Stimulated activated CD8-positive, alpha-beta memory T cell treated with anti-CD3 and anti-CD28 coated beads, Interleukin-15, amount 100 ng/mL, for 24 hours (primary cell): Measurements from ENCODE around the gene TTC9B.

Source experiments
- DNase-seq: peaks from one replicate; pipeline ENCODE4 v3.0.0-alpha.2; 2020; ENCODE audit warnings: low read depth

TTC9B gene

GRCh38 chr19:40217934-40218890 lies at the start of gene TTC9B:
TTC9B (minus strand) TSS chr19:40218384; CDS start chr19:40218381, 3 bp downstream.
- peak; percentile 8 for DNase-seq

- no peak for DNase-seq
These were observed 49.4 kb upstream of the TTC9B start for GRCh38 chr19:40267601-40267997.

GRCh38 chr19:40266912-40267600 lies 48.9 kb upstream of the TTC9B start:
- no peak for DNase-seq

- no peak for DNase-seq
These were observed 47.9 kb upstream of the TTC9B start for GRCh38 chr19:40266119-40266518.

- no peak for DNase-seq
These were observed 47.5 kb upstream of the TTC9B start for GRCh38 chr19:40265763-40266099.

- no peak for DNase-seq
These were observed 47.0 kb upstream of the TTC9B start for GRCh38 chr19:40265055-40265762.

- DNase-seq: no peak
These were observed 46.3 kb upstream of the TTC9B start for GRCh38 chr19:40264314-40265054.

GRCh38 chr19:40263440-40264313 lies 45.5 kb upstream of the TTC9B start:
- DNase-seq: no peak

GRCh38 chr19:40262422-40262821 lies 44.2 kb upstream of the TTC9B start:
- no peak for DNase-seq

- no peak for DNase-seq
These were observed 43.4 kb upstream of the TTC9B start for GRCh38 chr19:40261631-40262030.

- DNase-seq: no peak
These were observed 38.9 kb upstream of the TTC9B start for GRCh38 chr19:40257096-40257517.

- no peak for DNase-seq
These were observed 38.3 kb upstream of the TTC9B start for GRCh38 chr19:40256512-40256911.

GRCh38 chr19:40255619-40256166 lies 37.5 kb upstream of the TTC9B start:
- DNase-seq: no peak

GRCh38 chr19:40254714-40255418 lies 36.7 kb upstream of the TTC9B start:
- DNase-seq: no peak

GRCh38 chr19:40253611-40254092 lies 35.5 kb upstream of the TTC9B start:
- DNase-seq: no peak

GRCh38 chr19:40252395-40252794 lies 34.2 kb upstream of the TTC9B start:
- no peak for DNase-seq

GRCh38 chr19:40251991-40252390 lies 33.8 kb upstream of the TTC9B start:
- DNase-seq: no peak

- DNase-seq: no peak
These were observed 33.1 kb upstream of the TTC9B start for GRCh38 chr19:40251244-40251643.

GRCh38 chr19:40249781-40250180 lies 31.6 kb upstream of the TTC9B start:
- DNase-seq: no peak

- no peak for DNase-seq
These were observed 31.0 kb upstream of the TTC9B start for GRCh38 chr19:40249201-40249600.
